ENCODE measurements around the gene CXCL12. TPM values are rescaled to one million over a fixed set of nuclear protein-coding genes. Genes with fewer than 3 reads are reported as not detected.

CXCL12 gene
- total and polyA plus RNA-seq, 2 experiments from 2014 or later, result 341 to 609 TPM

DNA sequence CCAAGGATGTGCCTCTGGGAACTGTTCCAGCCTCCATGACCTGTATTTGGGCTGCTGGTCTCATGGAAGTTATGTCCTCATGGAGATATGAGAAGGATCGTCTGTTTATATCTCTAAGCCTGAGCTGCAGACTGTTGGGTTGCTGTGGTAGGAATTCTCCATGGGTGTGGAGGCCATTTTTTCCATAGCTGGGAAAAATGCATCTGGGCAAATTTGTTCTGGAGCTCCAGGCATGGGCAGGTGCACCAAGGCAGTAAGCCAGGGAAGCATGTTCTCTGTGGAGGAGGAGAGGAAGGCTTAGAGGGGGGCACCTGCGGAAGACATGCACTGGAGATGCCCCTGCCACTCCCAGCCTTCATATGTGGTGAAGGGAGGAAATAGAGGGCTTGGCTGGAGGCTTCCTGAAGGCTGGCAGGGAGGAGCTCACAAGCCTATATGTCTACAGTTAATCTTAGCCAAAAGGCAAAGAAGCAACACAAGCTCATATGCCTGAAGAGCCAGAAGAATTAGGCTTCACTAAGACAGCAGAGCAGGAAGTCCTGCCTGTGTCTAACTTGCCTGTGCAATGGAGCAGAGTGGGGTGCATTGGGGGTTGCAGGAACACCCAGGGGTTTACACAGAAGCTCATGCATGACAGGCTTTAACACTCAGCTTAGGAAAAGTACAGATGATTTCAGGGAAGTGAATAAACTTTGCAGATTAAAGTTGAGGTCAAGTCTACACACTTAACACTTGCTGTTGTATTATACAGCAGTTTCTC, 35.1 kb upstream of the CXCL12 start:
- Histone ChIP-seq H3K4me1 (ENCODE audit: insufficient read depth) (0 out of 2 replicates have a peak, but pooled peaks cover 4% of the 10 kb centered on the region), H2AFZ (no peak overlapping the region), H3K27ac (no peak overlapping the region), H3F3A (ENCODE audit: insufficient read depth) (no peaks in the 10 kb centered on the region), H3K79me2 (ENCODE audit: insufficient read depth) (no peaks in the 10 kb centered on the region), H4K20me1 (ENCODE audit: insufficient read depth) (no peaks in the 10 kb centered on the region), H3K9ac (no peak overlapping the region), H3K36me3 (ENCODE audit: low read depth) (no peaks in the 10 kb centered on the region), H3K27me3 (replicated peaks; ENCODE audit: insufficient read depth) (peaks cover 9% of the 10 kb centered on the region; the same call in 1 of the 2 replicates), H3K4me2 (ENCODE audit: unreplicated experiment) (no peak overlapping the region), H3K4me3 (no peak overlapping the region), H3K9me3 (ENCODE audit: low read depth) (no peaks in the 10 kb centered on the region), H3K9me2 (ENCODE audit: insufficient read depth) (no peaks in the 10 kb centered on the region)
- 72 to 76% methylated on average over 2 of the region's 2 CpGs for WGBS, 2 experiments (ENCODE audit: low coverage in 1 of 2, low lambda C conversion rate in 2 of 2, missing lambda C conversion rate in 2 of 2)
- DNase-seq, result no peak
- TF ChIP-seq EZH2 (IDR thresholded peaks at IDR 0.05; ENCODE audit: insufficient read depth, poor library complexity, severe bottlenecking) (no peak), EZH2phosphoT487 (IDR thresholded peaks at IDR 0.05; ENCODE audit: insufficient read depth, low read depth) (no peak)
- in situ Hi-C loops (cut with MboI), result no loop called here

DNA sequence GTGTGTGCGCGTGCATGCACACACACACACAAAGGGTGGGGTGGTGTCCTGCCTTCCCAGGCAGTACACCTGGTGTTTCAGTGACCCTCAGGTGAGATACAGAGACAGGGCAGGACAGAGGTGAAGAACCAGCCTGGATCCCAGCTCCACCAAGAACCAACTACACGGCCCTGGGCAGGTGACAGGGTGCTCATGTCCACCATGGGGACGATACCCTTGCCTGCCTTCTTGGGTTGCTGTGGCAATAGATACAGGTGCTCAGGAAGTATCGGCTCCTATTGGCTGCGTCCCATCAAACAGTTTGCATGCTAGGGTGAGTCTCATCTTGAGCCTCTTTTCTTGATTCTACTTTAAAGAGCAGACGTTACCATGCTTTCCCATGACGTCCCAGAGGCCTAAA, 33.7 kb upstream of the CXCL12 start:
- 81 to 86% methylated on average over 8 of the region's 8 CpGs for WGBS, 2 experiments (ENCODE audit: low coverage in 1 of 2, low lambda C conversion rate in 2 of 2, missing lambda C conversion rate in 2 of 2)
- TF ChIP-seq EZH2phosphoT487 (IDR thresholded peaks at IDR 0.05; ENCODE audit: insufficient read depth, low read depth) (no peak), EZH2 (IDR thresholded peaks at IDR 0.05; ENCODE audit: insufficient read depth, poor library complexity, severe bottlenecking) (no peak)
- H4K20me1 ChIP-seq (ENCODE audit: insufficient read depth), result no peaks in the 10 kb centered on the region
- no peak overlapping the region for H3K4me2 ChIP-seq (ENCODE audit: unreplicated experiment)
- no peak overlapping the region for H3K9ac ChIP-seq
- 0 out of 2 replicates have a peak, but pooled peaks cover 4% of the 10 kb centered on the region for H3K4me1 ChIP-seq (ENCODE audit: insufficient read depth)
- peaks cover 9% of the 10 kb centered on the region; the same call in 1 of the 2 replicates for H3K27me3 ChIP-seq (replicated peaks; ENCODE audit: insufficient read depth)
- in situ Hi-C loops (cut with MboI), result no loop called here
- no peaks in the 10 kb centered on the region for H3K9me3 ChIP-seq (ENCODE audit: low read depth)
- no peaks in the 10 kb centered on the region for H3K36me3 ChIP-seq (ENCODE audit: low read depth)
- no peak for DNase-seq
- no peaks in the 10 kb centered on the region for H3F3A ChIP-seq (ENCODE audit: insufficient read depth)
- no peak overlapping the region for H3K27ac ChIP-seq
- H3K9me2 ChIP-seq (ENCODE audit: insufficient read depth), result no peaks in the 10 kb centered on the region
- H3K4me3 ChIP-seq, result no peak overlapping the region
- H2AFZ ChIP-seq, result no peak overlapping the region
- no peaks in the 10 kb centered on the region for H3K79me2 ChIP-seq (ENCODE audit: insufficient read depth)

DNA sequence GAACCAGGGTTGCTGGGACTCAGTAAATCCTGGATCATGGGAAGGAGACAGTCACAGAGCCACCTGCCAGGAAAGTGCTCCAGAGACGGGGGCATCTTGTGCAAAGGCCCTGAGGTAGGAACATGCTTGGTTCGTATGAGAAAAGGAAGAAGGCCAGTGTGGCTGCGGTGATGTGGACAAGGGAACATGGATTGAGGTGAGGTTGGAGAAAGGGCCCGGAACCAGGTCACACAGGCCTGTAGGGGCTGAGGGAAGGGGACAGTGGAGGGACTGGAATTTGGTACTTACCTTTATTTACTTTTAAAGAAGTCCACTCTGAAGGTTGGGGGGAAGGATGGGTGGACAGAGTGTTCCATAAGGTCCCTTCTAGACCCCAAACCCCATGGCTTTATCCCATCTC, 32.9 kb upstream of the CXCL12 start:
- no peak for DNase-seq
- Histone ChIP-seq H3K4me3 (no peak overlapping the region), H4K20me1 (ENCODE audit: insufficient read depth) (no peaks in the 10 kb centered on the region), H3K36me3 (ENCODE audit: low read depth) (no peaks in the 10 kb centered on the region), H3K27ac (no peak overlapping the region), H3K9me2 (ENCODE audit: insufficient read depth) (no peaks in the 10 kb centered on the region), H3F3A (ENCODE audit: insufficient read depth) (no peaks in the 10 kb centered on the region), H3K4me1 (ENCODE audit: insufficient read depth) (0 out of 2 replicates have a peak, but pooled peaks cover 4% of the 10 kb centered on the region), H3K4me2 (ENCODE audit: unreplicated experiment) (no peak overlapping the region), H3K27me3 (replicated peaks; ENCODE audit: insufficient read depth) (peaks cover 4% of the 10 kb centered on the region; the same call in 1 of the 2 replicates), H3K79me2 (ENCODE audit: insufficient read depth) (no peaks in the 10 kb centered on the region), H3K9ac (no peak overlapping the region), H2AFZ (no peak overlapping the region), H3K9me3 (ENCODE audit: low read depth) (no peaks in the 10 kb centered on the region)
- in situ Hi-C loops (cut with MboI), result no loop called here
- 62% methylated on average over 4 of the region's 4 CpGs for WGBS, 2 experiments (ENCODE audit: low coverage in 1 of 2, low lambda C conversion rate in 2 of 2, missing lambda C conversion rate in 2 of 2)
- TF ChIP-seq EZH2phosphoT487 (IDR thresholded peaks at IDR 0.05; ENCODE audit: insufficient read depth, low read depth) (no peak), EZH2 (IDR thresholded peaks at IDR 0.05; ENCODE audit: insufficient read depth, poor library complexity, severe bottlenecking) (no peak)

DNA sequence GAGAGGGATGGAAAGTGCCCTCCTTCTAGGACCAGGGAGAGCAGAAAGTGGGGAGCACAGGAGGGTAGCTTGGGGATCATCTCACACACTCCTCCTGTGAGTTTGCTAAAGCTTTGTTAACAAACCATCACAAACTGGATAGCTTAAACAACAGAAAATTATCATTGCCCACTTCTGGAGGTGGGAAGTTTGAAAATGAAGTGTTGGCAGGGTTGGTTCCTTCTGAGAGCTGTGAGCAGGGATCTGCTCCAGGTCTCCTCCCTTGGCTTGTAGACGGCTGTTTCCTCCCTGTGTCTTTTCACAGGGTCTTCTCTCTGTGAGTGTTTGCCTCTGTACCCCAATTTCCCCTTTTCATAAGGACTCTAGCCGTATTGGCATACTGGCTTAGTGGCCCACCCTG, 32.0 kb upstream of the CXCL12 start:
- Histone ChIP-seq H3K27ac (no peak overlapping the region), H3K79me2 (ENCODE audit: insufficient read depth) (no peaks in the 10 kb centered on the region), H2AFZ (no peak overlapping the region), H3K36me3 (ENCODE audit: low read depth) (no peaks in the 10 kb centered on the region), H3F3A (ENCODE audit: insufficient read depth) (no peaks in the 10 kb centered on the region), H3K27me3 (replicated peaks; ENCODE audit: insufficient read depth) (peaks cover 4% of the 10 kb centered on the region; the same call in 1 of the 2 replicates), H3K9ac (no peak overlapping the region), H4K20me1 (ENCODE audit: insufficient read depth) (no peaks in the 10 kb centered on the region), H3K4me2 (ENCODE audit: unreplicated experiment) (no peak overlapping the region), H3K4me1 (ENCODE audit: insufficient read depth) (0 out of 2 replicates have a peak, but pooled peaks cover 4% of the 10 kb centered on the region), H3K4me3 (no peak overlapping the region), H3K9me3 (ENCODE audit: low read depth) (no peaks in the 10 kb centered on the region), H3K9me2 (ENCODE audit: insufficient read depth) (no peaks in the 10 kb centered on the region)
- DNase-seq, result no peak
- in situ Hi-C loops (cut with MboI), result no loop called here
- WGBS, 2 experiments (ENCODE audit: low coverage in 1 of 2, low lambda C conversion rate in 2 of 2, missing lambda C conversion rate in 2 of 2), result 39 to 49% methylated on average over 2 of the region's 2 CpGs
- TF ChIP-seq EZH2 (IDR thresholded peaks at IDR 0.05; ENCODE audit: insufficient read depth, poor library complexity, severe bottlenecking) (no peak), EZH2phosphoT487 (IDR thresholded peaks at IDR 0.05; ENCODE audit: insufficient read depth, low read depth) (no peak)
